ENCODE data around the gene CACNG4. TPM values are rescaled to one million over a fixed set of nuclear protein-coding genes. Genes with fewer than 3 reads are reported as not detected.

CACNG4 gene
- total and polyA plus RNA-seq, 4 donors = 2.3 to 9.4 (median 4.1) TPM

- ATAC-seq (ENCODE audit: insufficient read depth, low FRiP score) (no peak), DNase-seq (no peak)
- no peak overlapping the region for H3K4me3 ChIP-seq
- peaks cover 0 to 8% (median under 1%) of the 10 kb centered on the region in 4 donors for H3K9me3 ChIP-seq (ENCODE audit: control insufficient read depth in 4 of 4, insufficient read depth in 3 of 4, low read length in 3 of 4)
- 95 to 98% methylated on average over 19 of the region's 19 CpGs for WGBS, 2 donors
- no peak for TF ChIP-seq CTCF (IDR thresholded peaks at IDR 0.05; ENCODE audit: control extremely low read depth, extremely low read depth)
- H3K4me1 ChIP-seq (ENCODE audit: control insufficient read depth in 5 of 5, insufficient read depth in 5 of 5, low read length in 5 of 5) = peaks cover 0 to 4% (median 0%) of the 10 kb centered on the region in 5 donors
- H3K9ac ChIP-seq (ENCODE audit: insufficient read depth in 1 of 2, low read length in 2 of 2) = no peak overlapping the region
- H3K27ac ChIP-seq (ENCODE audit: low read depth in 1 of 2, low read length in 1 of 2) = no peak overlapping the region
- H3K36me3 ChIP-seq (ENCODE audit: control insufficient read depth in 4 of 4, insufficient read depth in 4 of 4, low read length in 4 of 4) = no peaks in the 10 kb centered on the region
- no peaks in the 10 kb centered on the region for H3K27me3 ChIP-seq (ENCODE audit: control insufficient read depth in 3 of 3, insufficient read depth in 3 of 3, low read length in 2 of 3)
Measured at GRCh38 chr17:67055041-67055443, 90.5 kb downstream of the CACNG4 start.

GRCh38 chr17:67055811-67056745 lies 91.6 kb downstream of the CACNG4 start:
- DNase-seq = no peak

GRCh38 chr17:67056746-67057490 lies 92.4 kb downstream of the CACNG4 start:
- no peak for DNase-seq
- whole genome bisulfite sequencing, 2 donors = 91 to 94% methylated on average over 18 of the region's 18 CpGs
- no peak overlapping the region for H3K9ac ChIP-seq (ENCODE audit: insufficient read depth in 1 of 2, low read length in 2 of 2)

More at GRCh38 chr17:67055811-67056745, 91.6 kb downstream of the CACNG4 start:
- WGBS, 2 donors = 89 to 91% methylated on average over 29 of the region's 29 CpGs
- ATAC-seq (ENCODE audit: insufficient read depth, low FRiP score) = no peak
- Histone ChIP-seq H3K27ac (ENCODE audit: low read depth in 1 of 2, low read length in 1 of 2) (no peak overlapping the region), H3K36me3 (ENCODE audit: control insufficient read depth in 4 of 4, insufficient read depth in 4 of 4, low read length in 4 of 4) (no peaks in the 10 kb centered on the region), H3K4me3 (no peak overlapping the region), H3K4me1 (ENCODE audit: control insufficient read depth in 5 of 5, insufficient read depth in 5 of 5, low read length in 5 of 5) (peaks cover 0 to 4% (median 0%) of the 10 kb centered on the region in 5 donors), H3K9me3 (ENCODE audit: control insufficient read depth in 4 of 4, insufficient read depth in 3 of 4, low read length in 3 of 4) (peaks cover 0 to 7% (median 0%) of the 10 kb centered on the region in 4 donors), H3K9ac (ENCODE audit: insufficient read depth in 1 of 2, low read length in 2 of 2) (no peak overlapping the region), H3K27me3 (ENCODE audit: control insufficient read depth in 3 of 3, insufficient read depth in 3 of 3, low read length in 2 of 3) (no peaks in the 10 kb centered on the region)
- TF ChIP-seq CTCF (IDR thresholded peaks at IDR 0.05; ENCODE audit: control extremely low read depth, extremely low read depth) = no peak

More at GRCh38 chr17:67056746-67057490, 92.4 kb downstream of the CACNG4 start:
- no peaks in the 10 kb centered on the region for H3K27me3 ChIP-seq (ENCODE audit: control insufficient read depth in 3 of 3, insufficient read depth in 3 of 3, low read length in 2 of 3)
- peaks cover 0 to 4% (median 0%) of the 10 kb centered on the region in 5 donors for H3K4me1 ChIP-seq (ENCODE audit: control insufficient read depth in 5 of 5, insufficient read depth in 5 of 5, low read length in 5 of 5)
- no peaks in the 10 kb centered on the region for H3K36me3 ChIP-seq (ENCODE audit: control insufficient read depth in 4 of 4, insufficient read depth in 4 of 4, low read length in 4 of 4)
- no peak overlapping the region for H3K27ac ChIP-seq (ENCODE audit: low read depth in 1 of 2, low read length in 1 of 2)
- peaks cover 0 to 5% (median 0%) of the 10 kb centered on the region in 4 donors for H3K9me3 ChIP-seq (ENCODE audit: control insufficient read depth in 4 of 4, insufficient read depth in 3 of 4, low read length in 3 of 4)
- H3K4me3 ChIP-seq = no peak overlapping the region
- TF ChIP-seq CTCF (IDR thresholded peaks at IDR 0.05; ENCODE audit: control extremely low read depth, extremely low read depth) = no peak
- no peak for ATAC-seq (ENCODE audit: insufficient read depth, low FRiP score)

All from lung (tissue), 12 donors.